ENCODE measurements around the gene PTGR2. TPM values are rescaled to one million over a fixed set of nuclear protein-coding genes. Genes with fewer than 3 reads are reported as not detected.

Gene PTGR2
- total and polyA plus RNA-seq, 2 of the 8 experiments (the other 6 are each of a cell fraction or from before 2014, with no cell fraction given) = 6.0 to 17.5 TPM

- Histone ChIP-seq H2BK20ac (ENCODE audit: low read length) (no peak overlapping the region), H3K9ac (replicated peaks in 1 of 4; ENCODE audit: extremely low read depth in 1 of 4, low read depth in 3 of 4, low read length in 3 of 4) (no peak overlapping the region), H3K4me2 (ENCODE audit: insufficient read depth in 1 of 2, low read depth in 2 of 2, low read length in 2 of 2) (no peak overlapping the region), H4K20me1 (replicated peaks in 1 of 2; ENCODE audit: control insufficient read depth in 1 of 2, insufficient read depth in 2 of 2, low read length in 2 of 2) (no peaks in the 10 kb centered on the region), H3K4me3 (ENCODE audit: extremely low read depth in 1 of 4, insufficient read depth in 2 of 4, low read depth in 3 of 4, low read length in 4 of 4) (no peak overlapping the region), H2BK120ac (replicated peaks; ENCODE audit: low read depth, low read length) (no peak overlapping the region), H2BK15ac (ENCODE audit: low read length) (no peak overlapping the region), H4K5ac (ENCODE audit: insufficient read length, low read depth, low read length) (no peak overlapping the region), H4K91ac (replicated peaks; ENCODE audit: insufficient read length, low read length) (no peak overlapping the region), H2AK5ac (ENCODE audit: low read depth, low read length) (no peak overlapping the region), H3K79me2 (ENCODE audit: control insufficient read depth in 1 of 2, insufficient read depth in 2 of 2, low read length in 2 of 2) (no peaks in the 10 kb centered on the region; a peak in 1 of 4 replicates), H3K23ac (ENCODE audit: insufficient read length) (no peak overlapping the region), H3K23me2 (ENCODE audit: low read depth, low read length) (no peaks in the 10 kb centered on the region; the same call in 1 of the 2 replicates), H3K4me1 (replicated peaks in 1 of 4; ENCODE audit: control insufficient read depth in 3 of 4, insufficient read depth in 4 of 4, low read length in 3 of 4) (peaks cover 0 to 8% (median 4%) of the 10 kb centered on the region in 4 experiments; a peak in 4 of 7 replicates), H3K36me3 (ENCODE audit: control insufficient read depth in 2 of 4, insufficient read depth in 4 of 4, low read length in 3 of 4) (no peaks in the 10 kb centered on the region), H3K4ac (replicated peaks; ENCODE audit: insufficient read length, low read depth, low read length) (no peak overlapping the region), H3K56ac (replicated peaks; ENCODE audit: insufficient read length, low read depth, low read length) (no peak overlapping the region), H2BK12ac (ENCODE audit: low read depth, low read length) (no peak overlapping the region), H3K27ac (ENCODE audit: low read depth, low read length) (no peak overlapping the region), H3K18ac (ENCODE audit: extremely low read depth, low read length) (no peak overlapping the region), H4K8ac (ENCODE audit: extremely low read depth, insufficient read depth, low read length) (no peak overlapping the region), H3K79me1 (ENCODE audit: low read depth, low read length) (no peaks in the 10 kb centered on the region), H2AFZ (ENCODE audit: low read length) (no peak overlapping the region), H2BK5ac (ENCODE audit: low read depth, low read length) (no peak overlapping the region), H3K27me3 (replicated peaks in 1 of 4; ENCODE audit: control insufficient read depth in 3 of 4, extremely low read depth in 1 of 4, insufficient read depth in 3 of 4, low read length in 3 of 4) (no peaks in the 10 kb centered on the region), H3K14ac (ENCODE audit: insufficient read length) (no peak overlapping the region), H3K9me3 (ENCODE audit: insufficient read depth in 2 of 2, low read depth in 1 of 2, low read length in 1 of 2) (no peaks in the 10 kb centered on the region)
- no peak for TF ChIP-seq CHD1 (IDR thresholded peaks at IDR 0.05; ENCODE audit: low read depth, low read length)
- no peak for TF ChIP-seq RXRA (IDR thresholded peaks at IDR 0.05; ENCODE audit: insufficient read depth, low read depth, low read length)
- 84% methylated on average over 4 of the region's 4 CpGs; no CpG with 5 or more reads in 1 of the 2 experiments for WGBS, 2 experiments (ENCODE audit: extremely low coverage in 1 of 2, insufficient coverage in 1 of 2, insufficient read length in 1 of 2, insufficient replicate concordance in 2 of 2, low coverage in 1 of 2, low lambda C conversion rate in 2 of 2, missing lambda C conversion rate in 1 of 2)
- ChIA-PET CTCF (ENCODE audit: partially characterized antibody) (interaction anchor here (0.7 to 10.0 kb wide), 9 partner anchors 9 to 98 kb away, joined by 3 to 133 read pairs (median 3); no protein-coding TSS in a partner anchor), POLR2A (ENCODE audit: partially characterized antibody) (no interaction called here)
- FAIRE-seq (no peak), DNase-seq (ENCODE audit: low read depth in 1 of 2, low spot score in 2 of 2) (no peak)
These were observed 22.6 kb upstream of the PTGR2 start for GRCh38 chr14:73829071-73829470.
